Measurements from ENCODE around the gene STARD3. TPM values are rescaled to one million over a fixed set of nuclear protein-coding genes. Genes with fewer than 3 reads are reported as not detected.

Gene STARD3
- total and polyA plus RNA-seq, 4 donors: 34.7 to 72.4 (median 46.9) TPM

DNA sequence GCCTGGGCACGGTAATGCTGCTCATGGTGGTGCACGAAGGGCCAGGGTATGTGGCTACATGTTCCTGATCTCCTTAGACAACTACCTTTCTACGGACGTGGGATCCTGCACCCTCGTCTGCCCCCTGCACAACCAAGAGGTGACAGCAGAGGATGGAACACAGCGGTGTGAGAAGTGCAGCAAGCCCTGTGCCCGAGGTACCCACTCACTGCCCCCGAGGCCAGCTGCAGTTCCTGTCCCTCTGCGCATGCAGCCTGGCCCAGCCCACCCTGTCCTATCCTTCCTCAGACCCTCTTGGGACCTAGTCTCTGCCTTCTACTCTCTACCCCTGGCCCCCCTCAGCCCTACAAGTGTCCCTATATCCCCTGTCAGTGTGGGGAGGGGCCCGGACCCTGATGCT lies 74.9 kb downstream of the STARD3 start:
- no peak for ATAC-seq (ENCODE audit: low FRiP score)
- intact Hi-C loops (cut with DNase I): no loop called here

More for the DNA sequence above, 74.9 kb downstream of the STARD3 start:
- Histone ChIP-seq H3K4me1 (ENCODE audit: control insufficient read depth in 1 of 2, insufficient read depth in 2 of 2, low read length in 2 of 2) (no peaks in the 10 kb centered on the region), H3K4me3 (ENCODE audit: low read length in 2 of 2) (no peak overlapping the region), H3K9me3 (ENCODE audit: control insufficient read depth, low read length) (no peaks in the 10 kb centered on the region), H3K27ac (ENCODE audit: low read depth in 1 of 2, low read length in 2 of 2) (no peak overlapping the region), H3K36me3 (ENCODE audit: control insufficient read depth in 1 of 2, insufficient read depth in 2 of 2, low read length in 1 of 2) (peaks cover 6 to 12% of the 10 kb centered on the region in 2 donors), H3K27me3 (ENCODE audit: control insufficient read depth in 1 of 2, insufficient read depth in 2 of 2, low read length in 1 of 2) (no peaks in the 10 kb centered on the region)
- DNase-seq: no peak
- 81 to 87% methylated on average over 10 of the region's 10 CpGs for WGBS, 2 donors

Other genes with a start within 250 kb of the STARD3 start
- gene FBXL20, start 235.5 kb upstream of the STARD3 start, total RNA-seq: 10 to 100 TPM; 22.0 to 29.8 TPM
- 1 to 10 TPM; 2.9 to 4.1 TPM for gene FBXL20, start 235.5 kb upstream of the STARD3 start, polyA plus RNA-seq
- 10 to 100 TPM; 30.8 to 35.0 TPM for gene MED1, start 185.9 kb upstream of the STARD3 start, total RNA-seq
- 1 to 10 TPM; 4.4 to 7.8 TPM for gene MED1, start 185.9 kb upstream of the STARD3 start, polyA plus RNA-seq
- gene CDK12, start 175.7 kb upstream of the STARD3 start, total RNA-seq: 10 to 100 TPM; 47.4 to 71.1 TPM
- 1 to 10 TPM; 7.3 to 9.7 TPM for gene CDK12, start 175.7 kb upstream of the STARD3 start, polyA plus RNA-seq
- gene NEUROD2, start 29.2 kb upstream of the STARD3 start, total RNA-seq: not detected
- gene NEUROD2, start 29.2 kb upstream of the STARD3 start, polyA plus RNA-seq: not detected
- gene PPP1R1B, start 10.2 kb upstream of the STARD3 start, total RNA-seq: 1 to 10 TPM; 1.0 to 2.5 TPM
- gene PPP1R1B, start 10.2 kb upstream of the STARD3 start, polyA plus RNA-seq: 10 to 100 TPM in 1 of 2 donors, not detected in 1; 13.5 TPM
- 1 to 10 TPM; 1.9 to 3.1 TPM for gene TCAP, start 28.2 kb downstream of the STARD3 start, total RNA-seq
- gene TCAP, start 28.2 kb downstream of the STARD3 start, polyA plus RNA-seq: 1 to 10 TPM; 4.0 to 9.3 TPM
- 1 to 10 TPM in 1 of 2 donors, under 1 TPM in 1; 0.75 to 1.5 TPM for gene PNMT, start 31.3 kb downstream of the STARD3 start, total RNA-seq
- 10 to 100 TPM in 1 of 2 donors, under 1 TPM in 1; 0.75 to 30.2 TPM for gene PNMT, start 31.3 kb downstream of the STARD3 start, polyA plus RNA-seq
- 10 to 100 TPM; 21.9 to 22.0 TPM for gene PGAP3, start 50.9 kb downstream of the STARD3 start, total RNA-seq
- gene PGAP3, start 50.9 kb downstream of the STARD3 start, polyA plus RNA-seq: 10 to 100 TPM; 13.3 to 25.5 TPM
- gene ERBB2, start 62.9 kb downstream of the STARD3 start, total RNA-seq: 10 to 100 TPM; 73.0 to 74.0 TPM
- gene ERBB2, start 62.9 kb downstream of the STARD3 start, polyA plus RNA-seq: 10 to 100 TPM; 22.7 to 45.3 TPM
- 10 to 100 TPM; 21.6 to 28.2 TPM for gene MIEN1, start 93.4 kb downstream of the STARD3 start, total RNA-seq
- 10 to 100 TPM; 63.9 to 82.4 TPM for gene MIEN1, start 93.4 kb downstream of the STARD3 start, polyA plus RNA-seq
- gene GRB7, start 100.8 kb downstream of the STARD3 start, total RNA-seq: 1 to 10 TPM in 1 of 2 donors, under 1 TPM in 1; 0.42 to 1.6 TPM
- under 1 TPM; 0.23 to 0.75 TPM for gene GRB7, start 100.8 kb downstream of the STARD3 start, polyA plus RNA-seq
- 1 to 10 TPM; 1.7 to 2.8 TPM for gene IKZF3, start 227.2 kb downstream of the STARD3 start, total RNA-seq
- under 1 TPM; 0.03 to 0.75 TPM for gene IKZF3, start 227.2 kb downstream of the STARD3 start, polyA plus RNA-seq
- not detected for gene ZPBP2, start 231.1 kb downstream of the STARD3 start, total RNA-seq
- gene ZPBP2, start 231.1 kb downstream of the STARD3 start, polyA plus RNA-seq: not detected